AG09319 (cell line): Measurements from ENCODE around the gene SHISAL2A.
A peak's percentile ranks its signal among the peaks of the same experiment; 100 is the strongest.

ENCODE experiments used
- DNase-seq: peaks from one replicate; pipeline ENCODE4 v3.0.0-alpha.2; 2010; ENCODE audit warnings: low read depth; ENCODE audit errors: extremely low read depth
- CTCF ChIP-seq: IDR thresholded peaks from 2 replicates; pipeline ENCODE4 v1.5.1; 2011; ENCODE audit warnings: low read depth, mild to moderate bottlenecking, inconsistent platforms, low read length, moderate library complexity

The SHISAL2A gene

DNA sequence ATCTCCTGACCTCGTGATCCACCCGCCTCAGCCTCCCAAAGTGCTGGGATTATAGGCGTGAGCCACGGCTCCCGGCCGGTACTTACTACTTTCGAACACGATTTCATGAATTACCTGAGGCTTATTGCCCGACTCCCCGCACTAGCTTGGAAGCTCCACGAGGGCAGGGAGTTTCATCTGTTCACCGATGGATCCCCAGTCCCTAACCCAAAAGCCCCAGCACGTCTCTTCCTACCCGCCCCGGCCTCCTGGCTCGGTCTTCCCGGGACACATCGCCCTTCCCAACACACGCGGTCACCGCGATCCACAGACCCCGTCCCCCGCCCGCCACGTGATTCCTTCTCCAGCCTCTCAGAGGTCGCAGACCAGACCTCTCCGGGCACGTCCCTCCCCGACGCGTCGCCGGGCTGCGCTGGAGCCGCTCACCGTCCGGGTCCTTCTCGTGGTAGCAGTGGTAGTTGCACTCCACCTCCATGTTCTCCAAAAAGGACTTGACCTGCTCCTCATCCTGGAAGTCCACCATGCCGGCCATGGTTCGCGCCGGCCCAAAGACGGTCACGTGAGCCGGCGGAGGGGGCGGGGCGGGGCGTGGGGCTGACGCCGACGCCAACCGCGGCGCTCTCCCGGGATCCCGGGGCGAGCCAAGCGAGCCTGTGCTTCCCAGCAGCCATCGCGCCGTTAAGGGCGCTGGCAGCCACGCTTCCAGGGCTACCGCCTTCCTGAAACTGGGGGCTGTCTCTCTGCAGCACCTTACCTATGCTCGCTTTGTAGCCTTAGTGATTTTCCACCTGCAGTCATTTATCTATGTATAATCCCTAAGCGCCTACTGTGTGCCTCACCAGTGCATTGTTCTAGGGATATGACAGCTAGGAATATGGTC is 65.1 kb downstream of the SHISAL2A start, which contains the start of gene COA7:
TSS of gene COA7 (minus strand) at position 553 of the 880 bp plus-strand sequence. CDS start at position 532, 21 bp downstream.
- peak; percentile 31 for DNase-seq
- TF ChIP-seq CTCF, result no peak

- TF ChIP-seq CTCF, result no peak
- DNase-seq, result no peak
These were observed 70.2 kb downstream of the SHISAL2A start for GRCh38 chr1:52702886-52703787.

DNA sequence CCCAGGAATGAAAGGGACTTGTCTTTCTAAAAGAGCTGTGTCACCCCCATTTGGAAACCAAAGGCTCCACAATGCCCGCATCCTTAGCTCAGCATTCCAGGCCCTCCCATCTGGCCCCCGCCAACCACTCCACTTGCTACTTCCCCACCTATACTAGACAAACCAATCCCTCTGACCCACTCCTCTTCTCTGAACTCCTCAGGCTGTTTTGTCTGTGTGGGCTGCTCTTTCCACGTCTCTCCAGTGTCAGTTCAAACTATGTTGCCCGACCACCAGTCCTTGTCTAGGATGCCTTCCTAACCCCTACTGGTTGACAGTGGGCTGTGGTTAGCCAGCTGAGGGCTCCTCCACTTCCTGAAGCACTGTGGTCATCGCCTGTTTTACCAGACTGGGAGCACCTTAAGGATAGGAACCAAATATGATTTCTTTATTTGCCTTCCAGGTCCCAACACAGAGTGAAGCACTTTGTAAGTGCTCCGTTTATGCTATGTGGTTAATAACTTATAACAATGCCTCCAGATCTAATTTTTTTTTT is 73.2 kb downstream of the SHISAL2A start:
- no peak for DNase-seq

More for the DNA sequence above, 73.2 kb downstream of the SHISAL2A start:
- TF ChIP-seq CTCF, result no peak
